Measurements from ENCODE around the gene NOL6. TPM values are rescaled to one million over a fixed set of nuclear protein-coding genes. Genes with fewer than 3 reads are reported as not detected.
A peak's percentile ranks its signal among the peaks of the same experiment; 100 is the strongest.

NOL6 gene
- total and polyA plus RNA-seq, 2 of the 13 experiments (the other 11 are each of a cell fraction or from before 2014, with no cell fraction given): 17.0 to 30.2 TPM

DNA sequence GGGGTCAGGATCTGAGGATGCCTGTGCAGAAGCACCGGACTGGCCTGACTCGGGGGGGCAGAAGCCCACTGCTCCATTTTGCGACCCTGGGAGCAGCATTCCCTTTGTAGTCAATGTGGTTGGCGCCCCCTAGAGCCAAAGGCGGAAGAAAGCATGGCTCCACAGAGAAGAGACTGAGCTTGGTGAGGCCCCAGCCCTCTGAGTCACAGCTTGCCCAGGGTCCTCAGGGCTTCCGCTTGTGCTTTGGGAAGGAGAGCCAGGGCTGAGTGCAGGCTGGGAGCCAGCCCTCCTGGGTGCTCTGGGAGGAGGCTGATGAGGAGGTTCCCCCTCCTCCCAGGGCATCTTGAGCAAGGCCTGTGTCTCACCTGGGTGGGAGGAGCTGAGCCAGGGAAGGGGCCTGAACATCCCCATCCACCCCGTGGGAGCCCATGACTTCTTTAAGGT is 20.9 kb downstream of the NOL6 start (continued):
- TF ChIP-seq KDM5B (CRISPR knock-in tag; IDR thresholded peaks at IDR 0.05; ENCODE audit: borderline replicate concordance): no peak
- TF ChIP-seq, protein P1, sequence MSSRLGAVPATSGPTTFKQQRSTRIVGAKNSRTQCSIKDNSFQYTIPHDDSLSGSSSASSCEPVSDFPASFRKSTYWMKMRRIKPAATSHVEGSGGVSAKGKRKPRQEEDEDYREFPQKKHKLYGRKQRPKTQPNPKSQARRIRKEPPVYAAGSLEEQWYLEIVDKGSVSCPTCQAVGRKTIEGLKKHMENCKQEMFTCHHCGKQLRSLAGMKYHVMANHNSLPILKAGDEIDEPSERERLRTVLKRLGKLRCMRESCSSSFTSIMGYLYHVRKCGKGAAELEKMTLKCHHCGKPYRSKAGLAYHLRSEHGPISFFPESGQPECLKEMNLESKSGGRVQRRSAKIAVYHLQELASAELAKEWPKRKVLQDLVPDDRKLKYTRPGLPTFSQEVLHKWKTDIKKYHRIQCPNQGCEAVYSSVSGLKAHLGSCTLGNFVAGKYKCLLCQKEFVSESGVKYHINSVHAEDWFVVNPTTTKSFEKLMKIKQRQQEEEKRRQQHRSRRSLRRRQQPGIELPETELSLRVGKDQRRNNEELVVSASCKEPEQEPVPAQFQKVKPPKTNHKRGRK (CRISPR knock-in tag; IDR thresholded peaks at IDR 0.05): no peak
- TF ChIP-seq IKZF4 (CRISPR knock-in tag; IDR thresholded peaks at IDR 0.05; ENCODE audit: borderline replicate concordance, low read depth, not compliant biosample characterization): no peak
- TF ChIP-seq ZNF619 (CRISPR knock-in tag; IDR thresholded peaks at IDR 0.05): no peak
- no peak for TF ChIP-seq SMARCE1 (IDR thresholded peaks at IDR 0.05; ENCODE audit: borderline replicate concordance)
- TF ChIP-seq, protein P2, sequence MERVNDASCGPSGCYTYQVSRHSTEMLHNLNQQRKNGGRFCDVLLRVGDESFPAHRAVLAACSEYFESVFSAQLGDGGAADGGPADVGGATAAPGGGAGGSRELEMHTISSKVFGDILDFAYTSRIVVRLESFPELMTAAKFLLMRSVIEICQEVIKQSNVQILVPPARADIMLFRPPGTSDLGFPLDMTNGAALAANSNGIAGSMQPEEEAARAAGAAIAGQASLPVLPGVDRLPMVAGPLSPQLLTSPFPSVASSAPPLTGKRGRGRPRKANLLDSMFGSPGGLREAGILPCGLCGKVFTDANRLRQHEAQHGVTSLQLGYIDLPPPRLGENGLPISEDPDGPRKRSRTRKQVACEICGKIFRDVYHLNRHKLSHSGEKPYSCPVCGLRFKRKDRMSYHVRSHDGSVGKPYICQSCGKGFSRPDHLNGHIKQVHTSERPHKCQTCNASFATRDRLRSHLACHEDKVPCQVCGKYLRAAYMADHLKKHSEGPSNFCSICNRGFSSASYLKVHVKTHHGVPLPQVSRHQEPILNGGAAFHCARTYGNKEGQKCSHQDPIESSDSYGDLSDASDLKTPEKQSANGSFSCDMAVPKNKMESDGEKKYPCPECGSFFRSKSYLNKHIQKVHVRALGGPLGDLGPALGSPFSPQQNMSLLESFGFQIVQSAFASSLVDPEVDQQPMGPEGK (CRISPR knock-in tag; IDR thresholded peaks at IDR 0.05): peak; percentile 54; the same call in 1 of the 2 replicates
- peak; percentile 26; the same call in 1 of the 2 replicates for TF ChIP-seq MYC (CRISPR knock-in tag; IDR thresholded peaks at IDR 0.05; ENCODE audit: borderline replicate concordance)
- TF ChIP-seq BCL6 (CRISPR knock-in tag; IDR thresholded peaks at IDR 0.05): no peak
- no peak for TF ChIP-seq ZBTB8A (CRISPR knock-in tag; IDR thresholded peaks at IDR 0.05; ENCODE audit: borderline replicate concordance, low read depth)
- TF ChIP-seq SSRP1 (CRISPR knock-in tag; IDR thresholded peaks at IDR 0.05): no peak
- TF ChIP-seq XBP1 (CRISPR knock-in tag; IDR thresholded peaks at IDR 0.05): no peak
- TF ChIP-seq, protein P3, sequence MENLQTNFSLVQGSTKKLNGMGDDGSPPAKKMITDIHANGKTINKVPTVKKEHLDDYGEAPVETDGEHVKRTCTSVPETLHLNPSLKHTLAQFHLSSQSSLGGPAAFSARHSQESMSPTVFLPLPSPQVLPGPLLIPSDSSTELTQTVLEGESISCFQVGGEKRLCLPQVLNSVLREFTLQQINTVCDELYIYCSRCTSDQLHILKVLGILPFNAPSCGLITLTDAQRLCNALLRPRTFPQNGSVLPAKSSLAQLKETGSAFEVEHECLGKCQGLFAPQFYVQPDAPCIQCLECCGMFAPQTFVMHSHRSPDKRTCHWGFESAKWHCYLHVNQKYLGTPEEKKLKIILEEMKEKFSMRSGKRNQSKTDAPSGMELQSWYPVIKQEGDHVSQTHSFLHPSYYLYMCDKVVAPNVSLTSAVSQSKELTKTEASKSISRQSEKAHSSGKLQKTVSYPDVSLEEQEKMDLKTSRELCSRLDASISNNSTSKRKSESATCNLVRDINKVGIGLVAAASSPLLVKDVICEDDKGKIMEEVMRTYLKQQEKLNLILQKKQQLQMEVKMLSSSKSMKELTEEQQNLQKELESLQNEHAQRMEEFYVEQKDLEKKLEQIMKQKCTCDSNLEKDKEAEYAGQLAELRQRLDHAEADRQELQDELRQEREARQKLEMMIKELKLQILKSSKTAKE (CRISPR knock-in tag; IDR thresholded peaks at IDR 0.05; ENCODE audit: borderline replicate concordance): no peak

Data from HepG2 (cell line).